NCI-H128 (cell line): ENCODE data around the gene MBD3L4.
"Not testable (repeated sequence)": the region's sequence is repeated elsewhere in the genome, so short reads cannot be mapped to it uniquely, and the experiment has no call there.

ENCODE experiments used
- DNase-seq: peaks from one replicate; lab custom pipeline; 2025; ENCODE audit not compliant: unreplicated experiment; lab: John Stamatoyannopoulos, UW

MBD3L4 gene

GRCh38 chr19:7051421-7051820, 11.4 kb upstream of the MBD3L4 start:
- not testable (repeated sequence) for DNase-seq

DNA sequence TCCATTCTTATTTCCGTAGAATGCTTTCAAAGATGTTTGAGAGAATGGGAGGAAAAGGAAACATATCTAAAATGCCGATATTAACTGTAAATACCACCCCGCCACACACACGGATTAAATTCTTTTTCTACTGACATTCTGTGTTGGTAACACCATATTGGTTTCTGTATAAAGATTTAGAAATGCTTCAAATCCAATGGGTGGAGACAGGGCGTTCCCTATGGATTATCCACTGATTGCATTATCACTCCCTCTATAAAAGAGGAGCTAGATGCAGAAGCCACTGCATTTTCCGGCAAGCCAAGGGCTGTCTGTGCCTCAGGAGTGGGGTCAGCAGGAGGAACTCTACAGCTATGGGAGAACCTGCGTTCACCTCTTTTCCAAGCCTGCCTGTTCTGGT, 9.0 kb upstream of the MBD3L4 start, which contains the start of gene MBD3L2:
Gene MBD3L2, plus strand, starts transcription at position 301 of the 400 bp plus-strand sequence. Its CDS starts 53 bp downstream, at position 354.
- not testable (repeated sequence) for DNase-seq

GRCh38 chr19:7041563-7041962, 1.6 kb upstream of the MBD3L4 start:
- not testable (repeated sequence) for DNase-seq

GRCh38 chr19:7030278-7030677, 9.7 kb downstream of the MBD3L4 start, which contains the start of gene MBD3L5:
MBD3L5 (plus strand) TSS chr19:7030578; CDS start chr19:7030612, 34 bp downstream.
- DNase-seq = not testable (repeated sequence)

DNA sequence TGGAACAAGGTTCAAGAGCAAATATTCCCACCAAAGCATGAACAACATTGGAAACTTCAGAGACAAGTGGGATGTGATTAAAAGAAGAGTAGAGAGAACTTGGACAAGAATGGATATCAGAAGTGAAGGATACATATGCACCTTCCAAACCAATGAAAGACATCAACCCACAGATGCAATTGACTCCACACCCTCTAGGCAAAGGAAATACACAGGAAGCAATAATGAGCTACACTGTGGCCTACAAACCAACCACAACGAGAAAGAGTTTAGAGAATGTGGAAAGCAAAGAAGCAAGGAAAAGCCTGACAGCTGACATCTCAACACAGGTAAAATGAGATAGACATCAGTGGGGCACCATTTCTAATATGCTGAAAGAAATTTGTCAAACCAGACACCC, 11.2 kb downstream of the MBD3L4 start:
- not testable (repeated sequence) for DNase-seq

GRCh38 chr19:7021331-7021730, 18.6 kb downstream of the MBD3L4 start, which contains the start of gene MBD3L2B:
MBD3L2B (minus strand) TSS chr19:7021431; CDS start chr19:7021397, 34 bp downstream.
- not testable (repeated sequence) for DNase-seq

- DNase-seq = no peak
These were observed 21.2 kb downstream of the MBD3L4 start for GRCh38 chr19:7018828-7019227.

DNA sequence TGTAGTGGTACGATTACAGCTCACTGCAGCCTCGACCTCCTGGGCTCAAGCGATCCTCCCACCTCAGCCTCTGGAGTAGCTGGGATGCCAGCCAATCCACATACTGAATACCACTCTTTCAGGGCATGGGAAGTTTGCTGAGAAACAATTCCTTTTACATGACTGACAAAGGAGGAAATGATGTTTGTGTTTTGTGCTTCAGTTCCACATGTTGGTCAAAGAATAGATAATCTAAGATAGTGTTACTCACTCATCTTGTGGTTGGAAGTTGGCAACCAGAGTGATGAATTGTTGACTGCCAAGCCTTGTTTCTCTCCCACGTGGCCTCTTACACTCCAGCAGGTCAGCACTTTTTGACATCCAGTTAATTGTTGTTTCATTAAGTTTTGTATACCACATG, 26.3 kb downstream of the MBD3L4 start:
- DNase-seq = no peak

DNA sequence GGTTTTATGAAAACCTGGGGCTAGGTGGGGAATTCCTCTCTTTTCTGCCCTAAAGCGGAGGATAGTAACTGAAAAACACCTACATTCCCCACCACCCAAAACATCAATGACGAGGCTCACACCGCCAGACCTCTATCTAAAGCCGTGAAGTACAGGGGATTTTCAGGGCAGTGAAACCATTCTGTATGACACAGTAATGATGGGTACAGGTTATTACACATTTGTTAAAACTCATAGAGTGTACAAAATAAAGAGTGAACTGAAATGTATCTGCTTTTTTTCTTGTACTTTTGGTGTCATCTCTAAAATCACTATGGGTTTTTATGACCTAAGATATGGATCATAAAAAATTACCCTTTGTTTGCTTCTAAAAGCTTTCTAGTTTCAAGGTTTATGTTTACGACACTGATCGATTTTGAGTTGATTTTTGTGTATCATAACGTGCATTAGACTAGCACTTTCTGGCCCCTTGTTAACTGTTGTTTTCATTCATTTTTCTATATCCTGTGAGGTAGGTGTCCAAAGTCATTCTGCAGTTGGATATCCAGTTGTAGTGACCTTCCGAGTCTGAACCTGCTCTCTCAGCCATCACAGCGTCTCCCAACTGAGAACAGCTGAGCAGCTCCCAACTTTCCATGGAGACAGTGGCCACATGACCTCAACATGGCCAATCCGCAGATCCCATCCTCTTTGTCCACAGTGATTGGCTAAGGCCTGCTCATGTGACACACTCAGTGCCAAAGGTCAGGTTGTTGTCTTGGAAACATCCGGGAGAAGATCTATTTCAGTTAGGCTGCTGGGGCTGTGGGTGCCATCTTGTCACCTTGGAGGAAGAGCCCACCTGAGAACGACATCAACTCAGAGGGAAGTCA, 29.0 kb downstream of the MBD3L4 start:
- no peak for DNase-seq

DNA sequence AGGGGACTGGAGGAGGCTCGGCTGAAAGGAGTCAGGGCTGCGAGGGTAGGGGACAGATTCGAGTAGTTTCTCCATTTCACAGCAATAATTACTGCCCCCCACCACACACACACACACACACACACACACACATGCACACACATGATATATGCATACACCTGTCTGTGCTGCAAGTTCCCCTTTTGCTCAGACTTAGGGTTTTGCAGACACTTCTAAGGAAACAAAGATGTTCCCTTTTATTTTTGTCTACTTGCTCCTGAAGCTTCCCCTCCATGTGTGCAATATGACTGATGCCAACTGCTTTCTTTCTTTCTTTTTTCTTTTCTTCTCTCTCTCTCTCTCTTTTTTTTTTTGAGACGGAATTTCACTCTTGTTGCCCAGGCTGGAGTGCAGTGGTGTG, 32.1 kb downstream of the MBD3L4 start:
- DNase-seq = no peak

- DNase-seq = no peak
These were observed 33.8 kb downstream of the MBD3L4 start for GRCh38 chr19:7006135-7006704.

- DNase-seq = no peak
These were observed 35.6 kb downstream of the MBD3L4 start for GRCh38 chr19:7004313-7004931.

- no peak for DNase-seq
These were observed 39.2 kb downstream of the MBD3L4 start for GRCh38 chr19:7000816-7001215.

- DNase-seq = no peak
These were observed 39.6 kb downstream of the MBD3L4 start for GRCh38 chr19:7000333-7000732.

DNA sequence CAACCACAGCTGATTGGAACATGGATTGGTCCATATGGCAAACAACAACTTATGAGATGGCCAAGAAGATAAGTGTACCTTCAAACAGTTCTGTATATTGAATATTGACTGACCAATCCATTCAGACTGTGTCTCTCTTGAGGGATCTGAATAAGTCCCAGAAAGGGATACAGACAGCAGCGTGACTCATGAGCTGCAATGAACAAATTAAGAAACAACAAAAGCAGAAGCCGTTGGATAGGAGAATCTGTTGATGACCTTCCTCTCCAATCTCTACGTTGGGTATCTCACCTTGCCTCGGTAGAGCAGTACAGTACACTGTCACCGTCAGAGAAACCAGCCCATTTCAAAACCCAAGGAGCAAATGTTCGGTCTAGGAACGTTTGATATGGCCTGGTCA, 40.0 kb downstream of the MBD3L4 start:
- DNase-seq = no peak

DNA sequence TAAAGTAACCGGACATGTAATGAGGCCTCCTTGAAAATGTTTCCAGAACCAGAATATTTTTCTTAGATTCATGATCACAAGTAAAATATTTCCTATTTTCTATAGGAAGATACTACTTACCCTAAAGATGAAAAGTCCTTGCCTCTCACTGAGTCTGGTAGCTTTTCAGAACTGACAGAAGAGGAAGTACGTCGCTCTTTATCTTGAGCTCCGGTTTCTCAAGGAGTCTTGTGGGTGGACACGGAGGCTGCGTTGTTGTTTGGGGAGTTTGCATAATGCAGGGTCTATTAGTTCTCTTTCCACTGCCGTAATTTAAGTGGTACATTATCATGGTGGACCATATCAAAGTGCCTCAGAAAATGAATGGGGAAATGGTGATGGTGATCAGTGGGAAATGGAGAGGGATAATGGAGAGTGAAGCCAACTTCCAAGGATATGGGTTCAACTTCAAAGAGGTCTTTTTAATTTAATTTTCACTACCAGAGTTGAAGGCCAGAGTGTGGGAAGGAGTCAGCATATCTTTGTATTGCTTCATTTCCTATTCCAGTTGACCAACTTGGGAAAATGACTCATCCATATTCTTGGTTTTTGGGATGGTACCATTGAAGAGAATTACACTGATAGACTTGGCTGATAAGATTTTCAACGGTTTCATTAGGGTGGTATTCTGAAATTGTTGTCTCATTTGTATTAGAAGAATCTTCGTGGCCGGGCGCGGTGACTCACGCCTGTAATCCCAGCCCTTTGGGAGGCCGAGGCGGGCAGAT, 42.1 kb downstream of the MBD3L4 start:
- DNase-seq = no peak

DNA sequence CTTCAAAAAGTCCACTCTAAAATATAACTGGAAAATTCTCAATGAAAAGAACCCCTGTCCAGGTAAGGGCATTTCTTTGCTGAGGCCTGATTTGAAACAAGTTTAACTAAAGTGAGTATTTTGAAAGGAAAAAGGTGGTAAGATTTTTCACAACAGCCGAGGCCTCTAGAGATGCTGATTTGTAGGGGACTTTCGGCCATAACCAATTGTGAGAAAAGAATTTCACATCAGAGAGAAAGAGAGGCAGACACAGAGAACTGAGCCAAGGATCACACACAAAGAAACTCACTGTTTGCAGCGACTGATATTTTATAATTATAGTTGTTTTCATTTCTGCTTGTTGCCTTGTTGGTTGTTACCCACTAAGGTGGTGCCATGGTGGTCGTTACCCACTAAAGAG, 43.2 kb downstream of the MBD3L4 start:
- DNase-seq = no peak

GRCh38 chr19:6995054-6995453, 44.9 kb downstream of the MBD3L4 start:
- no peak for DNase-seq

- DNase-seq = no peak
These were observed 51.7 kb downstream of the MBD3L4 start for GRCh38 chr19:6988257-6988656.

DNA sequence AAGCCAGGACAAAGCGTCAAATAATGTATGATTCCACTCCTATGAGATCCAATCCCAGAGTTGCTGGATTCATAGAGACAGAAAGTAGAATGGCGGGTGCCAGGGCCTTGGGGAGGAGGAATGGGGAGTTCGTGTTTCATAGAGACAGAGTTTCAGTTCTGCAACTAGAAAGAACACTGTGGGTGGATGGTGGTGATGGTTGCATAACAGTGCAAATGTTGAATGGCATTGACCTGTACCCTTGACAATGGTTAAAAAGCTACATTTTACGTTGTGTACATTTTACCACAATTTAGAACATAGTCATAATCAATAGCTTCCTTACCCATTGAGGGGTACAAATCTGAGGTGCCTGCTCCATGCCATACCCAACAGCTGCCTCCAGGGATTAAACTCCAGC, 52.1 kb downstream of the MBD3L4 start:
- DNase-seq = no peak
